ENCODE measurements around the gene CC2D1A.

CC2D1A gene

DNA sequence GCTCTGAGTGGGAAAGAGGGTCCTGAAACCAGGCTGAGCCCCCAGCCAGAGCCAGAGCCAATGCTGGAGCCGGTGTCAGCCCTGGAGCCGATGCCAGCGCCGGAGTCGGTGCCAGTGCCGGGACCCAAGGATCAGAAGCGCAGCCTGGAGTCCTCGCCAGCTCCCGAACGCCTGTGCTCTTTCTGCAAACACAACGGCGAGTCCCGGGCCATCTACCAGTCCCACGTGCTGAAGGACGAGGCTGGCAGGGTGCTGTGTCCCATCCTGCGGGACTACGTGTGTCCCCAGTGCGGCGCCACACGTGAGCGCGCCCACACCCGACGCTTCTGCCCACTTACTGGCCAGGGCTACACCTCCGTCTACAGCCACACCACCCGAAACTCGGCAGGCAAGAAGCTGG, 28.7 kb upstream of the CC2D1A start:
- DNase-seq (ENCODE audit: low spot score): no peak

DNA sequence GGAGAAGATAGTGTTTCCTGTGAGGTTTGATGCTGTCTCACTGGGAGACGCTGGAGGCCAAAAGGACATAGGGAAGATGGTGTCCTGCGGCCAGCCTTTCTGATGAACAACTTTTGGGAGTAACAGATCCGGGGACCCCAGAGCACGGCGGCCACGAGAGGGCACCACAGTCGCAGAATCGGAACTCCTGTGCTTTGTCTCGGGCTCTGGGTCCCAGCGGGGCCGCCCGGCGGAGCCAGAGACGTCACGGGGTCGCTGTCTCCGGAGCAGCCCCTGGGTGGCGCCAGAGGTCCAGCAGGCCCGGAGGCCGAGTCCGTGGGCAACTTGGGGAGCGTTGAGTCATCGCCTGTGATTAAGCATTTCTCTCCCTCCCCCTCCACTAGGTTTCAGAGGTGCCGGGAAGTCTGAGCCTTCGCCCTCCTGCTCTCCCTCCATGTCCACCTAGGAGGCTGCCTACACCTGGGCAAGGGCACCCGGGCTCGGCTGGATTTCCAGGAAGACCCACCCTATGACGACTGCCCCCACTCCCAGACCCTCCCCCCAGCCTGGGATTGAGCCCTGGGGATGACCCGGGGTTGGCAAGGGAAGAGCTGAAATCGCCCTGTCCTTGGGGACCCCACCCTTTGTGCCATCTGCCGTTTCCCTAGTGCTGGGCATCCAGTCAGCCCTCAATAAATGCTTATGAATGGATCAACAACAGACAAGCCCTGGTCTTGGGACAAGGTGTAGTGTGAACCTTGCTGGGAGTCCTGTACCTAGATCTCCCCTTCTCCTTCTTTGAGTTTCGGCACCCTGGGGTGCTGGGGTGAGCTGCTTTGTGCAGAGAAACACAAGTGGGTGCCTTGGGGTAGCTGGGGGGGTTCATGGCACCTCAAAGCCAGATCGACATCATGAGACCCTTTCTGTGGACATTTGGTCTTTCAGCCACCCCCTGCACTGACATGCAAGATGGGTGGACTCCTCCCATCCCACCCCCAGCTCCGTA, 25.6 kb upstream of the CC2D1A start:
- DNase-seq (ENCODE audit: low spot score): peak; percentile 97

DNA sequence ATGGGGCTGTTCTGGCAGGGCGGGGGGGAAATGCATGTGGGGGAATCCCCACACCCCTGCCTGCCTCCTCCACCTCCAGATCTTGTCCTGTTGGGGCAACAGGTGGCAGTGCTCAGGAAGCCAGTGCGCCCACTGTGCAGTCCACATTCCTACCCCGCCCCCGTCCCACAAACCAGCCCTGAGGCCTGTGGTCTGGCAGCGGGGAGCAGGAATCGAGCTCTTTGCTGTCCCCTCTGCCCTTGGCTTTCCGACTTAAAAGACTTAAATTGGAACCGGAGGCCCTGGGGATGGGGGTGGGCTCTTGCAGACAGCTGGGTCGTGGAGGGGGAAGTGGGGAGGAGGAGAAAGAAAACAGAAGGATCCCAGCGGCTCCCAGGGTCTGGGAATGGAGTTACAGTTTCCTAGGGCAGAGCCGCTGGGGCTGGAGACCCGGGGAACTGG, 24.7 kb upstream of the CC2D1A start:
- no peak for DNase-seq (ENCODE audit: low spot score)

DNA sequence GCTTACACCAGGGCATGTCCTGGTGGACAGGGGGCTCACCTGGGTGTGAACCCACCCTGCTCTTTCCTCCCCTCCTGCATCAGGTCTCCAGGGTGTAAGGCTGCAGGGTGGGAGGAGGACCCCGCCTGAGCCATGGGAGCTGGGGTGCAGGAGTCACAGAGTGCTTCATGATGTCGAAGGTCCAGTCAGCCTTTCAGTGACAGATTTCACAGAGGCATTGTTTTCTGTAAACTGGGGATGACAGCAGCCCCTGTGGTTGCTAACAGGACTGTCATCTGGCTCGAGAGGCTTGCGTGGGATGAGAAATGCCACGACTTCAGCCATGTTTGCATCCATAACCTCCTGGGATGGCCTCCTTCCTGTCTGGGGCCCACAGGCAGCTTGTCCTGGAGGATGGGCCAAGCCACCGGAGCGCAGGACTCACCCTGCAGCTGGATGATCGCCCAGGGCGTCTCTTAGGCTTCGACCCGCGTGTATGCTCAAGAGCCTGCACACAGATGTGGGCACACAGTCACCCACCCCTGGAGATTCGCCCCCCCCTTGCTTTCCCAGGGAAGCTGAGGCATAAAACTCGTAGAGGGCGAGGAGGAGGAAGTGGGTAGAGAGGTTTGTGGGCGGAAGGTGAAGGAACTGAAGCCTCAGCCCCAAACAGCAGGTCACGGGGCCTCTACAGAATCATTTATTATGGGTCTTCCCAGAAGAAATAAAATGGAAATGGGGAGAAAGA, 24.1 kb upstream of the CC2D1A start:
- no peak for DNase-seq (ENCODE audit: low spot score)

DNA sequence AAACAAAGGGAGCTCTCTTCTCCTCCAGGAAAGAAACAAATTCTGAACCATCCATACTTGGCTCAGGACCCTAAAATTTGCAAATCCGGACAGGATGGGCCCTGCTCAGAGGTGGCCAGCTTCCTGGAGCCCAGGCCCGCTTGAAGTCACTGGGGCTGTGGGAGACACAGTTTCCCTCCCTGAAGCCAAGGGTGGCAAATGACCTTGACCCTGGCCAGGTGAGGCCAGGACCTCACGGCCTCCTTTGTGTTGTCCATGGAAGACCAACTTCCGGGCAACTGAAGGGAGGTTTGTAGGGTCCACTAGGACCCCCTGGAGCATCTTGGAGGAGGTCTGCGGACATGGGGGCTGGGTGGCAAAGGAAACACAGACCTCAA, 23.6 kb upstream of the CC2D1A start:
- DNase-seq (ENCODE audit: low spot score): no peak

DNA sequence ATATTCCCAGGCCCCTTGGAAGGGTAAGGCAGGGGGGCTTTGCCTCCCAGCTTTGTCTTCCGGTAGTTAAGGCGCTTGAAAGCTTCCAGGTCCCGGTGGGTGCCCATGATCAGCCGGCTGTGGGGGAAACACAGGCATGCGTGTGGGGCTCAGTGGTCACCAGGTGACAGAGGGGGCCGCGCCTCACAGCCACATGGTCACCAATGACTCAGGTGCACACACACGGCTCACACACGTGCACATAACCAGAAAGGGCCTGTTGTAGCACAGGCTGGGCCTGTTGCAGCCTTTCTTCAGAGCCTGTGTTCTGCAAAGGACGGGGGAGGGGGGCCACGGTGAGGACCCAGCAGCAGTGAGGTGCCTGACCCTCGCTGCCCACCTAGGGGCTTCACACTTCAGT, 23.2 kb upstream of the CC2D1A start:
- no peak for DNase-seq (ENCODE audit: low spot score)

DNA sequence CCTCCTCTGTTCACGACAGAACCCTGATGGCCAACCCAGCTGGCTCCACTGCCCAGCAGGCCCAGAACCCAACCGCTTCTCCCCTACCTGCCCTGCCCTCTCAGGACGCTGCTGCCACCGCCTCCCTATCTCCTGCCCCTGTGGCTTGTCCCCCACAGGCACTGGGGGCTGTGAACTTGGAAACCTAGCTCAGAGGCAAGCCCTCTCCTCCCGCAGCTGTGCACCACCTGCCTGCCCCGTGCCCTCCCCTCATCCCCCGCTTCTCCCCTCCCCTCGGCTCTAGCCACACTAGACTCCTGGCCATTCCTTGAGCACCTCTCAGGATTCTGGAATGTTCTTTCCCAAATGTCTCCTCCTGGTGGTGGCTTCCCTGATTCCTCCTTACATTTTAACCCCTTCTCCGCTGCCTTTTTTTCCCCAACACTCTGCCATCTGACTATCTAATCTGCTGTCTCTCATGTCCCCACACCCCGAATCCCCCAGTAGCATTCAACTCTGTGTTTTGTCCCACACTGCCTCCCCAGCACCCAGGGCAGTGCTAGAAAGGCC, 22.4 kb upstream of the CC2D1A start:
- DNase-seq (ENCODE audit: low spot score): no peak

DNA sequence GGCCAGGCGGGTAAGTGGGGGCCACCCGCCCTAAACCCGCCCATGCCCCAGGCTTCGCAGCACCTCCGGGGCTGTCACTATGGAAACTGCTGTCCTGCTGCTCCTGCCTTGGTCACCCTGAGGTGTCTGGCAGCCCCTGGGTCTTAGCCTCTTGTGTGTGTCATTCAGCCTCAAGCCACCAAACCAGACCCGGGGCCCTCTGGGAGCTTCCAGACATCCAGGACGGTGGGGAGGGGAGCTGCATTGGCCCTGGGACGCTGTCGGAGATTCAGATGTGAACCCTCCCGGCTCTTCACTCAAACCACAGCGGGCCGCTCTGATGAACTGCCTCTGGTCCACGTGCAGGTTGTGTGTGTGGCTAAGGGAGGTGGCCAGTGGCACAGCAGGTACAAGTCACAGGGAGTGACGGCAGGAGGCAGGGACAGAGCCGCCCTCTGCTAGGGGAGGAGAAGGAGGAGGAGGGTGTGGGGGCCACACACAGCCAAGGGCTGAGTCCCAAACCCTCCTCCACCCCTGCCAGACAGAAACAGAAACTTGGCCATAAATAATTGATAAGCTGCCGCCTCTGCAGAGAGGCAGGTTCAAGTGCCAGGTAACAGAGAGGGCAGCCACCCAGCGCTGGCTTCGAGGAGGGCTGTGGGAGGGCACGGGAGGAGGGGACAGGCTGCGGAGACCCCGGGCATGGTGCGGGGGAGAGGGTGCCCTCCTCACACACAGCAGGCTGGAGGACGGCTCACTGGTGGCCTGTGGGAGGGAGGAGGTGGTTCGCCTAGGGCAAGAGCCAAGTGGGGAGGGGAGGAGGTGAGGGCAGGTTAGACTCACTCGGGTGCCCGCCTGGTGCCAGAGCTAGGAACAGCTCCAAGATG, 21.0 kb upstream of the CC2D1A start:
- no peak for DNase-seq (ENCODE audit: low spot score)

DNA sequence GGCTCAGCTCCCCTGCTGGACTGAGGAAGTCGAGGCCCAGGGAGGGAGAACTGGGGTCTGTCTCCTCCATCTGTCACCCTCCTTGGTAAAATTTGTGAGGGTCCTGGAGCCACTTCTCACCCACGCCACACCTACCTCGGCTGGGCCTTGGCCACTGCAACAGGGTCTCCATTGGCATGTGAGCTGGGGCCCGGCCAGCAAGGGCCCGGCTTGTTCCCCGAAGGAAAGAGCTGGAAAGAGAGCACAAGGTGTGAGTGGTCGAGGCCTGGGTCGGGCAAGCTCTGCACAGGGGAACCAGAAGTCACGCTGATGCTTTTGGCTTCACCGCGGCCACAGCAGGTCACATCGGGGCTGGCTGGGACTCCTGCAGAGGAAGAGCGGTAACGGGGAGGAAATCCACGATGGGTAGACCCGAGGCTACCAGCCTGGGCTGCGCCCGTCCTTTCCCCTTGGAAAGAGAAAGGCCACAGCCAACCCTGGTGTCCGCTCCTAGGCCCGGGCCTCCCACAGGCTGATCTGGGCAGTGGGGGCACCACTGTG, 20.1 kb upstream of the CC2D1A start:
- DNase-seq (ENCODE audit: low spot score): no peak

DNA sequence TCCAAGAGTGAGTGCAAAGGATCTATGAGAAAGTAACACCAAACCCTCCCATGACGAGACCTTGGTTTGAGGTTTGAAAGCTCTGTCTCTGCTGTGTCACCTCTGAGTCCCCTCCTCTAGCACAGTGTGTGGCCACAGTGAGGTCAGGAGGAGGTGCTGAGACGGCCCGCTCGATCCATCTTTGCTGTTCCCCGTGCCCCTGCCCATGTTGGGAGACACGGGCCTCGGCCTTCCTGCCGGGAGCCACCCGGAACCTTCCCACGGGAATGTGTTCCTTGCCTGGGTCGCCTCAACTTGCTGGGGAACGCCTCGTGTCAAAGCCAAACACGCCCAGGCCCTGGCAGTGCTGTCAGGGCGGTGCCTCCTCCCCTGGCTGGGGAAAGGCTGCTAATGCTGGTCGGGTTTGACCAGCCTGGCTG, 19.0 kb upstream of the CC2D1A start:
- no peak for DNase-seq (ENCODE audit: low spot score)

DNA sequence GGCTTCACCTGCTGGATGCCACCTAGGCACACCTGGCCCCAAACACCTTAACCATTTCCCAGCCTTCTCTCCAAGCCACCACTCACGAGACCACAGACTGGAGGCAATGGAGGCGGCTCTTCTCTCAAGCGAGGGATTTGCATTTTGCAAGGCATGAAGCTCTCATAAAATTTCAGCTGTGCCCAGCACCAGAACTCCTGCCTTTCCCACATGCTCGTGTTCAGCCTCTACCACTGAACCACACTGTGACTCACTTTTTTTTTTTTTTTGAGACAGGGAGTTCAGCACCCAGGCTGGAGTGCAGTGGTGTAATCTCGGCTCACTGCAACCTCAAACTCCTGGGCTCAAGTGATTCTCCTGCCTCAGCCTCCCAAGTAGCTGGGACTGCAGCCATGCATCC, 18.5 kb upstream of the CC2D1A start:
- no peak for DNase-seq (ENCODE audit: low spot score)

DNA sequence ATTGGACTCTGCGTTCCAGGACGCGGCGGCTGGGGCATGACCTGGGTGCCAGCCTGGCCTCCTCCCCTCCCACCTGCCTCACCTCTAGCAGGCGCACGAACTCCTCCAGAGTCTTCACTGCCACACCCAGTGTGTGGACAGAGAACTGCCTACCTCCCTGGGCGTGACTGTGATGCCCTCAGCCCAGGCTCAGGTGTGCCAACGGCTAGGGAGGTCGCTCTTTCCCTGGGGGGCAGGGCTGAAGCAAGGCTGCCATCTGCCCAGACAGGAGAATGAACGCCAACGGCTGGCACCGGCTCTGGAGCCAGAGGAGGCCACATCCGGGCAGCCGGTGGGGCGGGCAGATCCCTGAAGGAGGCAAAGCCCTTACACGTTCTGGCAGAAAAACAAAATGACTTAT, 17.7 kb upstream of the CC2D1A start:
- DNase-seq (ENCODE audit: low spot score): no peak

DNA sequence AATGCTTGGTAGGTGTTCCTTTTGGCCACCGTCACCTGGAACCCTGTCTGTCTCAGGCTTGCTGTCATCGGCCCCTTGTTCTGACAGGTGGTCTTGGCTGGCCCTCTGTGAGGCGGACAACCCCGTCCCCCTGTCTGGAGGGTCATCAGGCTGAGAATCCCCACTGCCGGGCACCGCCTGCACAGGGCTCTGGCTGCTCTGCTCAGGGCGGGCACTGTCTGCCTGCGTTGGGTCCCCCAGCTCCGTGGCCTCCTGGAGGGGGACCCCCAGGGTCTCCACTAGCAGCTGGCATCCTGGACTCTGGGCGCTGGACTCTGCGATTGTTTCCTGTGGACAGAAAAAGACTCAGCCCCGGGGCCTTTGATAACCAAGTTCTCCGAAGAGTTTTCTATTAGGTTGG, 15.9 kb upstream of the CC2D1A start:
- DNase-seq (ENCODE audit: low spot score): no peak

DNA sequence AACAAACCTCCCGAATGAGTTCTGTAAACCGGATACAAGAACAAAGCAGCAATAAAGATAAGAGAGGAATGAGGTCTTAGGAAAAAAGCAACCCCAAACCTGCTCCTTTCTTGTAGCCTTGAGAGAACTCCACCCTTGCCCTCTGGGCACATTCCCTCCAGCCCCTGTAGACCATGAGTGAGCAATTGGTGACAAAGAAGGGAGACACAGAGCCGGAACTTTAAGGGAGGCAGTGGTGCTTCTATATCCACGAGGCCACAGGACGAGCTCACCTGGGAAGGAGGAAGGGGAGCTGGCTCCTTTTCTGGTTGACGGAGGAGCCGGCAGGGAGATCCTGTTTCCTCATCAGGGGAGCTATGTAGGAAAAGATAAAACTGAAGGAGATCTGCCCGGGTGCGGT, 13.1 kb upstream of the CC2D1A start:
- no peak for DNase-seq (ENCODE audit: low spot score)

DNA sequence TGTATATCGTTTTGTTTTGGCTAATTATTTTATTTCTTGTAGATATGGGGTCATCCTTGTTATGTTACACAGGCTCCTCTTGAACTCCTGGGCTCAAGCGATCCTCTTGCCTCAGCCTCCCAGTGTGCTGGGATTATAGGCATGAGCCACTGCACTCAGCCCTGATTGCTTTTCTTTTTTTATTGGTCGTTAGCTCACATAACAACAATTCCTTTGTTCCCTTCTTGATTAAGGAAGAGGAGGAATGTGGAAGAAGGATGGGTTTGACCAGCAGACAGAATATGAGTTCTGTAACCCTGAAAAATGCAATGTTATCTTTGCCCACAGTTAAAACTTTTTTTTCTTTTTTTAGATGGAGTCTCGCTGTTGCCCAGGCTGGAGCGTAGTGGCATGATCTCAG, 11.4 kb upstream of the CC2D1A start:
- DNase-seq (ENCODE audit: low spot score): no peak

DNA sequence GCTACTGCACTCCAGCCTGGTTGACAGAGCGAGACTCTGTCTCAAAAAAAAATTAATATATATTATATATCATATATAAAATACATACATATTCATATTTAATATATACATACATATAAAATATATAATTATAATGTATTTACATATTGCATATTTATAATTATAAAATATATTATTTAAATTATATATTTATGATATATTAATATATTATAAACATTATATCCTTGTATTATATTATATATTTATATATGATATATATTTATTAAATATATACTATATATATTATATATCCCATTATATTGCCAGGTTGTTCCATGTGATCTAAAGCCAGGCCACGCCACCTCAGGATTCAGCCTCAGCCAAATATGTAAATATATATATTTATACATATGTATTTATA, 9.8 kb upstream of the CC2D1A start:
- no peak for DNase-seq (ENCODE audit: low spot score)

DNA sequence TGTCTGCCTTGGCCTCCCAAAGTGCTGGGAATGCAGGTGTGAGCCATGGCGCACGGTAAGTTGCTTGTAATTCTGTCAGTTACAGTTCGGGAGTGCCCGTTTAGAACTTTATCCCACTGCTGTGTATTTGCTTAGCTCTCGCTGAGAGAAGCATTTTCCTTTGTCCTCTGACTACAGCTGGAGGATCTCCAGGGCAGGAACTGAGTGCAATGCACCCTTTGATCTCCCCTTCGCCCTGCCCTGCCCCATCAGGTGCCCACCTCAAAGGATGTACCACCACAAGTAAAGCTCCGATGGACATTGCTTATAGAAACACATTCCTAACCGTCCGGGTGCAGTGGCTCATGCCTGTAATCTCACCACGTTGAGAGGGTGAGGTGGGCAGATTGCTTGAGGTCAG, 6.6 kb upstream of the CC2D1A start:
- no peak for DNase-seq (ENCODE audit: low spot score)

DNA sequence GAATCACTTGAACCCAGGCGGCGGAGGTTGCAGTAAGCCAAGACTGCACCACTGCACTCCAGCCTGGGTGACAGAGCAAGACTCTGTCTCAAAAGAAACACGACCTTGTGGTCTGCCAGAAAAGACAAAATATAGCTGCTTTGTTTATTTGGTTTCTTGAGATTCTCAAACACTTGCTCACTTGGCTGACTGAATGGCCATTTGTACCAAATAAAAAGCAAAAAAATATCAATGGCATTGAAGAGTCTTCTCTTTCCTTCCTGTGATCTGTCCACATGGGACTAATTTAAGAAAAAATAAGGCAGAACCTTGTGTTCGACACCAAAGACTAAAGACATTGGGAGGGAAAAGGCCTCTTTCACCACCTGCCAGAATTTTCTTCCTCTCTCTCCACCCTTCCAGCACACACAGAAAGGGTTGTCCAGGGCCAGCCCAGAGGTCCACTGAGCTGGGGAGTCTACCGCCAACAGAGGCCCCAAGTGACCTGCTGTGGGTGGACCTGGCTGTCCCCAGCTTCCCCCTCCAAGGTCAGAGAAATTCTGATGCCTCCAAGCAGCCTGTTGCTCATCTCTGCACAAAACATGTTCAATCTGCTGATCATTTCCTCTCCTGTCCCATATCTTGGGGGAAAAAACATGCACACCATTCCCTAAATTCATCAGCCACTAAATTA, 6.0 kb upstream of the CC2D1A start:
- DNase-seq (ENCODE audit: low spot score): no peak

DNA sequence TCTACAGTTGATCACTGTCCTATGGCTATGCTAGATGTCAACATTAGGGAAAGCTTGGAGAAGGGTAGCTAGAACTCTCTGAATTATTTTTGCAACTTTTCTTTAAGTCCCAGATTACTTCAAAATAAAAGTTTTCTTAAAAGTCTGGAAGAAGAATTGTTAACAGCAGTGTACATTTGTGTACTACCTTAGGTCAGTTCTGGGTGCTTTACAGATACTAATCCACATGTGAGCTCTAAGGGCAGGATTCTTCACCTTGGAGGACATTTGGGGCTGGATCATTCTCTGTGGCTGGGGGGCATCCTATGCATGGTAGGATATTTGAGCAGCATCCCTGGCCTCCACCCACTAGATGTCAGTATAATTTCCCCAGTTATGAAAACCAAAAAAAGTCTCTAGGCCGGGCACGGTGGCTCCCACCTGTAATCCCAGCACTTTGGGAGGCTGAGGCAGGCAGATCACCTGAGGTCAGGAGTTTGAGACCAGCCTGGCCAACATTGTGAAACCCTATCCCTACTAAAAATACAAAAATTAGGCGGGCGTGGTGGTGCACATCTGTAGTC, 2.9 kb upstream of the CC2D1A start:
- DNase-seq (ENCODE audit: low spot score): no peak

DNA sequence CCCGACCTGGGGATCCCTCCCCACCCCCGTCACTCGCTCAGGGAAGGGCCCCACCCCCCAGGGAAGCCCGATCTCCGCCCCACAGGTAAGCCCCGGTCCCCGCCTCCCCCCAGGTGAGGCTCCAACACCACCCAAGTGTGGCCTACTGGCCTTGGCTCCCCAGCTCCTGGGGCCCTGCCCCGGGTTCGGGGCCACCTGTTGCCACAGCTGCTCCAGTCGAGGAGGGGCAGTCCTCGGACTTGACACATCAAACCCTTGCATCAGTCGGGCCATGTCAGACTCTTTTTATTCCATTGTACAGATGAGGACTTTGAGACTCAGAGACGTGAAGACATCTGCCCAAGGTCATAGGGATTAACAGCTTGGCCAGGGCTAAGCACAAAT, 512 bp downstream of the CC2D1A start:
- DNase-seq (ENCODE audit: low spot score): no peak

DNA sequence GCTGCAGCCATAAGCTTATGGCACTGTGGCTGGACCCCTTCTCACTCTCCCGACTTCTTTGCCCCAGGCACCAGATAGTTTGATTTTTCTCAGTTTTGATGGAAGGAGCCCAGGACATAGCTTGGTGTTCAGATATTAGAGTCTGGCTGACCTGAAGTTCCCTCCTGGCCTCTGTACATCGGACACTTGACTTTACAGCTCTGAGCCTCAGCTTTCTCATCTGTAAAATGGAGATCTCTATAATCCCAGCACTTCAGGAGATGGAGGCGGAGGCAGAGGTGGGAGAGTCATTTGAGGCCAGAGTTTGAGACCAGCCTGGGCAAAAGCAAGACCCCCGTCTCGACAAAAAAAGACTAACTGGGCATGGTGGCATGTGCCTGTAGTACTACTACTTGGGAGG, 909 bp downstream of the CC2D1A start:
- DNase-seq (ENCODE audit: low spot score): no peak
